H1 (cell line): ENCODE results near the gene CASP3. TPM values are rescaled to one million over a fixed set of nuclear protein-coding genes. Genes with fewer than 3 reads are reported as not detected.

Experiments used
- CTCF ChIA-PET: fragments of 300-600 bp; sonication (Branson Sonifier 250); formaldehyde crosslinking; loops from one replicate; lab custom pipeline; 2021; ENCODE audit not compliant: partially characterized antibody; lab: Charles Lee
- POLR2A ChIA-PET: fragments of 300-600 bp; sonication (Branson Sonifier 250); formaldehyde crosslinking; loops from one replicate; lab custom pipeline; 2021; ENCODE audit warnings: inconsistent platforms; ENCODE audit not compliant: partially characterized antibody; lab: Charles Lee
- DNase-seq, 2 experiments: peaks; one replicate each; pipeline versions ENCODE4 v3.0.0 to v3.0.0-alpha.2; 2010 to 2022; ENCODE audit warnings: low spot score in 2 of 2, low read depth in 1 of 2, mixed read lengths in 1 of 2
- FAIRE-seq: peaks from 2 replicates; lab custom pipeline; 2011; peaks lifted over from hg19 to GRCh38; lab: Jason Lieb, UNC
- H2AFZ ChIP-seq: 2 replicates; pipeline ENCODE4 v1.8.1; 2012; ENCODE audit warnings: low read length, inconsistent platforms
- H2AK5ac ChIP-seq: 2 replicates; pipeline ENCODE4 v1.6.1; 2013; ENCODE audit warnings: low read depth, low read length
- H2BK120ac ChIP-seq: replicated peaks from 2 replicates; pipeline ENCODE3; 2013; ENCODE audit warnings: low read depth, low read length, inconsistent platforms
- H2BK12ac ChIP-seq: 2 replicates; pipeline ENCODE4 v1.6.1; 2013; ENCODE audit warnings: low read depth, low read length
- H2BK15ac ChIP-seq: 2 replicates; pipeline ENCODE4 v1.6.1; 2013; ENCODE audit warnings: low read length
- H2BK20ac ChIP-seq: 2 replicates; pipeline ENCODE4 v1.6.1; 2013; ENCODE audit warnings: low read length
- H2BK5ac ChIP-seq: 2 replicates; pipeline ENCODE4 v1.6.1; 2013; ENCODE audit warnings: low read depth, low read length
- H3K14ac ChIP-seq: 2 replicates; pipeline ENCODE4 v1.6.1; 2013; ENCODE audit warnings: inconsistent platforms; ENCODE audit not compliant: insufficient read length
- H3K18ac ChIP-seq: 2 replicates; pipeline ENCODE4 v1.6.1; 2013; ENCODE audit warnings: low read length; ENCODE audit errors: extremely low read depth
- H3K23ac ChIP-seq: 2 replicates; pipeline ENCODE4 v1.6.1; 2013; ENCODE audit warnings: inconsistent platforms; ENCODE audit not compliant: insufficient read length
- H3K23me2 ChIP-seq: 2 replicates; pipeline ENCODE4 v1.6.1; 2013; ENCODE audit warnings: low read depth, low read length
- H3K27ac ChIP-seq: 2 replicates; pipeline ENCODE4 v1.6.1; 2011; ENCODE audit warnings: low read depth, low read length, inconsistent platforms
- H3K27me3 ChIP-seq, 4 experiments: replicated peaks in 1 of 4; 1 replicate in 1 of 4; 2 replicates in 3 of 4; pipeline versions ENCODE4 v1.6.1 to v1.8.1; 2011 to 2013; ENCODE audit warnings: low read length in 3 of 4, mild to moderate bottlenecking in 3 of 4, inconsistent platforms in 2 of 4, mixed read lengths in 2 of 4, moderate library complexity in 1 of 4; ENCODE audit not compliant: control insufficient read depth in 3 of 4, insufficient read depth in 3 of 4; ENCODE audit errors: extremely low read depth in 1 of 4
- H3K36me3 ChIP-seq, 4 experiments: 2 replicates each; pipeline versions ENCODE4 v1.6.1 to v1.8.1; 2011 to 2013; ENCODE audit warnings: mild to moderate bottlenecking in 4 of 4, low read length in 3 of 4, moderate library complexity in 2 of 4, control low read depth in 1 of 4, inconsistent platforms in 1 of 4; ENCODE audit not compliant: insufficient read depth in 4 of 4, control insufficient read depth in 2 of 4
- H3K4ac ChIP-seq: replicated peaks from 2 replicates; pipeline ENCODE3; 2013; ENCODE audit warnings: low read length, low read depth, mixed read lengths, inconsistent platforms; ENCODE audit not compliant: insufficient read length
- H3K4me1 ChIP-seq, 4 experiments: replicated peaks in 1 of 4; 1 replicate in 1 of 4; 2 replicates in 3 of 4; pipeline versions ENCODE4 v1.6.1 to v1.8.1; 2011 to 2013; ENCODE audit warnings: low read length in 3 of 4, inconsistent platforms in 2 of 4, mixed read lengths in 1 of 4; ENCODE audit not compliant: insufficient read depth in 4 of 4, control insufficient read depth in 3 of 4
- H3K4me2 ChIP-seq, 2 experiments: 2 replicates each; pipeline versions ENCODE4 v1.6.1 to v1.8.1; 2011 to 2013; ENCODE audit warnings: low read depth in 2 of 2, low read length in 2 of 2, control low read depth in 1 of 2, inconsistent platforms in 1 of 2, mild to moderate bottlenecking in 1 of 2; ENCODE audit not compliant: insufficient read depth in 1 of 2
- H3K4me3 ChIP-seq, 4 experiments: fragments of 200-600, 300-600 bp in 1 of 4; sonication (generic), shearing (Covaris generic), sonication (Bioruptor Twin) in 1 of 4; 2 replicates each; pipeline versions ENCODE4 v1.5.1 to v1.8.1; 2011 to 2016; ENCODE audit warnings: low read length in 4 of 4, low read depth in 3 of 4, control low read depth in 2 of 4, inconsistent platforms in 2 of 4, mild to moderate bottlenecking in 2 of 4, mixed read lengths in 1 of 4, moderate library complexity in 1 of 4; ENCODE audit not compliant: insufficient read depth in 2 of 4; ENCODE audit errors: extremely low read depth in 1 of 4
- H3K56ac ChIP-seq: replicated peaks from 2 replicates; pipeline ENCODE3; 2013; ENCODE audit warnings: low read depth, mild to moderate bottlenecking, mixed read lengths, low read length, inconsistent platforms; ENCODE audit not compliant: insufficient read length
- H3K79me1 ChIP-seq: 2 replicates; pipeline ENCODE4 v1.6.1; 2013; ENCODE audit warnings: low read depth, low read length, control low read depth
- H3K79me2 ChIP-seq, 2 experiments: 2 replicates each; pipeline versions ENCODE4 v1.6.1 to v1.8.1; 2012 to 2013; ENCODE audit warnings: low read length in 2 of 2, mild to moderate bottlenecking in 2 of 2, inconsistent platforms in 1 of 2; ENCODE audit not compliant: insufficient read depth in 2 of 2, control insufficient read depth in 1 of 2
- H3K9ac ChIP-seq, 4 experiments: replicated peaks in 1 of 4; 1 replicate in 1 of 4; 2 replicates in 3 of 4; pipeline versions ENCODE4 v1.6.1 to v1.8.1; 2011 to 2013; ENCODE audit warnings: low read depth in 3 of 4, low read length in 3 of 4, control low read depth in 2 of 4, mild to moderate bottlenecking in 2 of 4, moderate library complexity in 2 of 4, inconsistent platforms in 1 of 4; ENCODE audit errors: extremely low read depth in 1 of 4
- H3K9me3 ChIP-seq, 2 experiments: 2 replicates each; pipeline versions ENCODE4 v1.6.1 to v1.8.1; 2012 to 2013; ENCODE audit warnings: mild to moderate bottlenecking in 2 of 2, moderate library complexity in 2 of 2, control low read depth in 1 of 2, inconsistent platforms in 1 of 2, low read depth in 1 of 2, low read length in 1 of 2, mixed read lengths in 1 of 2; ENCODE audit not compliant: insufficient read depth in 2 of 2
- H4K20me1 ChIP-seq, 2 experiments: replicated peaks in 1 of 2; 2 replicates each; pipeline versions ENCODE3 to v1.8.1; 2011 to 2013; ENCODE audit warnings: inconsistent platforms in 2 of 2, low read length in 2 of 2, mild to moderate bottlenecking in 1 of 2; ENCODE audit not compliant: insufficient read depth in 2 of 2, control insufficient read depth in 1 of 2
- H4K5ac ChIP-seq: 2 replicates; pipeline ENCODE4 v1.6.1; 2013; ENCODE audit warnings: low read length, low read depth, mixed read lengths, inconsistent platforms; ENCODE audit not compliant: insufficient read length
- H4K8ac ChIP-seq: 2 replicates; pipeline ENCODE4 v1.8.0; 2013; ENCODE audit warnings: mild to moderate bottlenecking, moderate library complexity, low read length, inconsistent platforms; ENCODE audit not compliant: insufficient read depth; ENCODE audit errors: extremely low read depth
- H4K91ac ChIP-seq: replicated peaks from 2 replicates; pipeline ENCODE3; 2013; ENCODE audit warnings: low read length, mixed read lengths, inconsistent platforms; ENCODE audit not compliant: insufficient read length
- CBX8 ChIP-seq: fragments of 300-800, 300-1000 bp; sonication (generic); IDR thresholded peaks from 2 replicates; pipeline ENCODE4 v1.7.1; 2016; ENCODE audit warnings: low read depth, low read length, borderline replicate concordance
- MAX ChIP-seq: IDR thresholded peaks from 2 replicates; pipeline ENCODE4 v1.6.1; 2012; ENCODE audit warnings: inconsistent platforms
- POU5F1 ChIP-seq: IDR thresholded peaks from 2 replicates; pipeline ENCODE4 v1.6.1; 2011; ENCODE audit warnings: low read depth, mild to moderate bottlenecking, low read length, moderate library complexity
- RAD21 ChIP-seq, 2 experiments: IDR thresholded peaks in 1 of 2; conservative IDR thresholded peaks in 1 of 2; 2 replicates each; pipeline ENCODE4 v1.6.1; 2011; ENCODE audit warnings: low read depth in 2 of 2, low read length in 2 of 2, improper control_type of control experiment in 1 of 2, inconsistent platforms in 1 of 2, mild to moderate bottlenecking in 1 of 2, moderate library complexity in 1 of 2
- RFX5 ChIP-seq: IDR thresholded peaks from 2 replicates; pipeline ENCODE4 v1.6.1; 2011; ENCODE audit warnings: low read depth, low read length, improper control_type of control experiment, borderline replicate concordance
- RXRA ChIP-seq: IDR thresholded peaks from 2 replicates; pipeline ENCODE4 v1.6.1; 2011; ENCODE audit warnings: low read depth, mild to moderate bottlenecking, low read length, moderate library complexity; ENCODE audit not compliant: insufficient read depth
- SIRT6 ChIP-seq: IDR thresholded peaks from one replicate; pipeline ENCODE4 v1.7.1; 2012; ENCODE audit warnings: low read length, inconsistent platforms
- SP2 ChIP-seq: IDR thresholded peaks from 2 replicates; pipeline ENCODE4 v1.6.1; 2012; ENCODE audit warnings: mild to moderate bottlenecking, low read length, inconsistent platforms
- SP4 ChIP-seq: IDR thresholded peaks from 2 replicates; pipeline ENCODE4 v1.6.1; 2012; ENCODE audit warnings: low read length, inconsistent platforms
- SRF ChIP-seq: IDR thresholded peaks from 2 replicates; pipeline ENCODE4 v1.6.1; 2011; ENCODE audit warnings: mild to moderate bottlenecking, low read depth, low read length, moderate library complexity
- TCF12 ChIP-seq: IDR thresholded peaks from 2 replicates; pipeline ENCODE4 v1.6.1; 2011; ENCODE audit warnings: low read depth, mild to moderate bottlenecking, low read length
- TEAD4 ChIP-seq: IDR thresholded peaks from 2 replicates; pipeline ENCODE4 v1.6.1; 2012; ENCODE audit warnings: low read depth, low read length, inconsistent platforms, mixed read lengths
- WGBS, 2 experiments: shearing (Covaris generic) in 1 of 2; methylation state at CpG; one replicate each; pipeline versions ENCODE4 v1.1.6 to v1.1.7; 2013 to 2015; ENCODE audit warnings: low lambda C conversion rate in 2 of 2, mixed read lengths in 2 of 2, inconsistent platforms in 1 of 2, low coverage in 1 of 2, missing lambda C conversion rate in 1 of 2; ENCODE audit not compliant: insufficient replicate concordance in 2 of 2, insufficient coverage in 1 of 2, insufficient read length in 1 of 2; ENCODE audit errors: extremely low coverage in 1 of 2, missing lambda C conversion rate in 1 of 2; 5-methylcytosine and 5-hydroxymethylcytosine counted together
- polyA plus RNA-seq, 7 experiments: library from polyadenylated mRNA; depleted of rRNA in 3 of 7; stranded (reverse) in 5 of 7; unstranded in 2 of 7; fragments of >200 nt in 5 of 7; fragments of 200-250 nt in 2 of 7; gene quantifications; 1 replicate in 5 of 7; 2 replicates in 1 of 7; 4 replicates in 1 of 7; pipeline versions ENCODE4 v1.2.1 to v1.2.3, GENCODE V29; 2011 to 2013; ENCODE audit warnings: missing spikeins in 2 of 7, mixed read lengths in 2 of 7
- total RNA-seq: library from RNA; stranded (reverse); fragmentation: NEBNext Ultra II Directional; extraction: Animal tissue kit (Norgen Biotek cat#: 25700); gene quantifications from 2 replicates; pipeline ENCODE4 v1.2.1, GENCODE V29; 2021

The CASP3 gene
- total and polyA plus RNA-seq, 2 of the 8 experiments (the other 6 are each of a cell fraction or from before 2014, with no cell fraction given): 27.8 to 82.5 TPM

GRCh38 chr4:184662236-184662635 lies 13.0 kb upstream of the CASP3 start:
- H3K14ac ChIP-seq: no peak overlapping the region
- H2BK15ac ChIP-seq: no peak overlapping the region
- H2AK5ac ChIP-seq: no peak overlapping the region
- H4K91ac ChIP-seq: no peak overlapping the region
- no peak for DNase-seq
- H4K20me1 ChIP-seq: peaks cover 0 to 1% of the 10 kb centered on the region in 2 experiments
- no peak overlapping the region for H2BK120ac ChIP-seq
- no peak overlapping the region for H4K8ac ChIP-seq
- FAIRE-seq: no peak
- H2BK5ac ChIP-seq: no peak overlapping the region
- H3K4ac ChIP-seq: no peak overlapping the region
- no peak overlapping the region for H3K56ac ChIP-seq
- no peak overlapping the region for H3K4me3 ChIP-seq
- H3K23ac ChIP-seq: no peak overlapping the region
- H2AFZ ChIP-seq: no peak overlapping the region
- no peaks in the 10 kb centered on the region for H3K9me3 ChIP-seq
- no peaks in the 10 kb centered on the region for H3K79me1 ChIP-seq
- no peaks in the 10 kb centered on the region for H3K4me1 ChIP-seq
- no peaks in the 10 kb centered on the region for H3K79me2 ChIP-seq
- H3K4me2 ChIP-seq: no peak overlapping the region
- H4K5ac ChIP-seq: no peak overlapping the region
- peaks cover 0 to 3% (median 0%) of the 10 kb centered on the region in 4 experiments; a peak in 1 of 8 replicates for H3K36me3 ChIP-seq
- H3K27me3 ChIP-seq: no peaks in the 10 kb centered on the region
- no peak overlapping the region for H2BK12ac ChIP-seq
- POLR2A ChIA-PET: interaction anchor here (1.3 kb wide), 1 partner anchor 13 kb away, joined by 6 read pairs; the partner anchor contains the start of genes CASP3 and PRIMPOL
- CTCF ChIA-PET: interaction anchor here (1.2 kb wide), 1 partner anchor 17 kb away, joined by 3 read pairs; no protein-coding TSS in a partner anchor
- WGBS, 2 experiments: 78% methylated on average over 1 of the region's 1 CpG; no CpG with 5 or more reads in 1 of the 2 experiments
- H3K9ac ChIP-seq: no peak overlapping the region
- H3K23me2 ChIP-seq: no peaks in the 10 kb centered on the region
- no peak overlapping the region for H2BK20ac ChIP-seq
- H3K27ac ChIP-seq: no peak overlapping the region
- no peak overlapping the region for H3K18ac ChIP-seq
- no peak for TF ChIP-seq CBX8
- TF ChIP-seq POU5F1: no peak
- TF ChIP-seq RAD21 (IDR thresholded peaks at IDR 0.05 in 1 of 2, conservative IDR thresholded peaks at IDR 0.05 in 1 of 2; ENCODE audit: low read depth in 2 of 2, low read length in 2 of 2): no peak
- no peak for TF ChIP-seq TCF12
- no peak for TF ChIP-seq SP4
- TF ChIP-seq TEAD4: no peak
- TF ChIP-seq RFX5: no peak
- no peak for TF ChIP-seq RXRA
- no peak for TF ChIP-seq SP2
- TF ChIP-seq MAX: no peak
- no peak for TF ChIP-seq SIRT6
- no peak for TF ChIP-seq SRF
